HG03439 (cell line): ENCODE data around the gene ZC3H7A.

Source experiments
- ATAC-seq: cut with Tn5 transposase; IDR thresholded peaks from one replicate; pipeline ENCODE4 v1.9.1; 2021; ENCODE audit warnings: mild to moderate bottlenecking, moderate library complexity; ENCODE audit not compliant: unreplicated experiment

The ZC3H7A gene

GRCh38 chr16:11779074-11779473 lies 18.0 kb downstream of the ZC3H7A start:
- ATAC-seq: no peak

DNA sequence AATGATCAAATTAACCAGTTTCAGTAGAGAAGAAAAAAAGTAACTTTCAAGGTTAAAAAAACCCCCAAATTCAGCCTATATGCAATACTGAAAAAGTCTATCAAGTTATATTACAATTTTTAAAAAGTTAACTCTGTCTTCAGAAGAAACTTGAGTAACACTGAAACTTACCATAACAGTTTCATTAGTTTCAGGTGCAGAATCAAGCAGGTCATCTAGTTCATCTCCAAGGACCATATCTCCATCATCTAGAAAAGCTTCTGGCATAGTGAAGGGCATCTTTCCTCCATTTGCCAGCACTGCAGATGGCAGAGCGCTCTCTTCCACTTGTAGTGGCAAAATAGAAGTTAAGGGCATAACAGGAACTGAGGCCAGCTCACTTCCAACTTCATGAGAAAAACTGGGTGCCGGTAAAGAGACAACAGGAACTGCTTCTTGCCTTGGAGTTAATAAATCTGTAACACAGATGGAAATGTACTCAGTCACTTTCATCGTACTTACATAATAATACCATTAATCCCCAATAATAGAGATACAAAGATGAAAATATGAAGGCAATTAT lies 22.9 kb downstream of the ZC3H7A start:
- no peak for ATAC-seq

DNA sequence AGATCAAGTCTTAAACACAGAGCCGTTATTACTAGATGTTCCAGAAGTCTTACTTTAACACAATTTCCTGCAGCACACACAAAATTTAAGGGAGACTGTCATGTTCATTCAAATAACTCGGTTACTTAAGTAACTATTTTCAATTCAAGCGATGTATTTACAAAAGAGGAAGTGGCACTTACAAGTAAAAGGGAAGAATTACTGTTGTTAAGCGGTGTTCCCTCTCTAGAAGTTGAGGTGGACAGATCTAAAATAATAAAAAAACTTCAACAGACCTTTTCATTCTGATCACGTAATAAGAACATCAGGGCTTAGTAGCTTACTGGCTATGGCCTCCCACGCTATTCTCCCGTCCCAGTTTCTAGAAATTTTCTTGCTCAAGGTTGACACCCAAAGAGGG lies 28.2 kb downstream of the ZC3H7A start:
- ATAC-seq: peak; percentile 47

GRCh38 chr16:11762431-11762830 lies 34.6 kb downstream of the ZC3H7A start:
- ATAC-seq: no peak

- no peak for ATAC-seq
Measured at GRCh38 chr16:11759997-11760396, 37.1 kb downstream of the ZC3H7A start.

DNA sequence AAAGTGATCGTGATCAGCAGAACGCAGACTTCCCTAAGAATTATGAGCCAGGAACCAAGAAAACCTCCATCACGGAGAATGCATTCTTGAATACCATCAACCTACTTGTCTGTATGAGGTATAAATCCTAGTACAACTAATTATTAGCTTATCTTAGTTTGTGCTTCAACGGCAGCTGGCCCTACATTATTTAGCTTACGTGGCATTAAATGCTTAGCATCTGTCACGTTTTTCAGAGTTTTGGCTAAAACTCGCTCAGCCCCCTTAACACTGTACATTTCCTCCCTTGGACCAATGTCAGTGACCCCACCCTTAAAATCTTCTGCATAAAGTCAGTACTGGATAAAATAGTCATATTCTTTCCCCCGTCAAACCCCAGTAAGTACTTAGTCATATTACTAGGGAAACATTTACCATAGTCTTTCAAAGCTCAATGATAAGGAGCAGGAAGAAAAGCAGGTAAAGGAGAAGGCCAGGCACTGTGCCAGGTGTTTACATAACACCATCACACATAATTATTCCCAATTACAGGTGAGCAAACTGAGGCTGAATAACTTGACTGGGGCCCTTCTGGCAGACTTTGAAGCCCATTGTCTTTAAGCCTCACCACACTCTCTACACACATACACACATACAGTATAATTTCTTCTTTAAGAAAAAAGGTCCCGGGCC lies 37.8 kb downstream of the ZC3H7A start:
- ATAC-seq: no peak

DNA sequence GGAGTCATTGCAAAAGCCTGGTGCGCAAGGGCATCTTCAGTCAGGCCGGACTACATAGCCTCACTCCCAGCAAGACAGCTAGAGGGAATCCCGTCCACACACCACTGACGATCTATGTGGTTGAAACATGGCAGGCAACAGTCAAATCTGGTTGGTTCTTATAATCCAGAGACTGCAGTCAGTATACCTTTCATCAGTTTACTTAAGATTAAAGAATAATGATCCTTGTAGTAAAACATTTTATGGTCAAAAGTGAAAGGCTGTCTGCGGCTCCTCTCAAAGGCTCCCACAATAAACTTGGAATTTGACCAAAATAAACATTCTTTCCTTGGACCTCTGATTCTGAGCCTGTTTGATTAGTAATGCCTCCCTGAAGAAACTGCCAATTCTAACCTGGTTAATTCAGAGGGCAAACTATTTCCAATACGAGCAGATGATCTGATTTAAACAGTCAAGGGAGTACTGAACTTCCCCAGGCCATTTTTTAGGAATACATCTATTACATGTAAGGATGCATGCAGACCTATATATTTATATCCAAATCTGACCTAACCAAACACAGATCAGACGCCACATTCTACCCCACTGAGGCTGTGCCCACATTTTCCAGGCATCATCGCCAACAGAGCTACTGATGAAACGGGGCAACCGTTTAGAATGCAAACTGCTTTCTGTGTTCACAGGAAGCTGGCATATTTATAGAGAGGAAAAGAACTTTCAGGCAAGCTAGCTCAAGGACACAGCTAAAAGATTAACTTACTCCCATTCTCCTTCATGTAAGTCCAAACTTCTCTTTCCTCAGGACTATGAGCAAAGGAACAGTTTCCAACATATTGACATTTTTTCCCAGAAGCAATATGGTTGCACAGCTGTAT lies 39.1 kb downstream of the ZC3H7A start:
- ATAC-seq: no peak

DNA sequence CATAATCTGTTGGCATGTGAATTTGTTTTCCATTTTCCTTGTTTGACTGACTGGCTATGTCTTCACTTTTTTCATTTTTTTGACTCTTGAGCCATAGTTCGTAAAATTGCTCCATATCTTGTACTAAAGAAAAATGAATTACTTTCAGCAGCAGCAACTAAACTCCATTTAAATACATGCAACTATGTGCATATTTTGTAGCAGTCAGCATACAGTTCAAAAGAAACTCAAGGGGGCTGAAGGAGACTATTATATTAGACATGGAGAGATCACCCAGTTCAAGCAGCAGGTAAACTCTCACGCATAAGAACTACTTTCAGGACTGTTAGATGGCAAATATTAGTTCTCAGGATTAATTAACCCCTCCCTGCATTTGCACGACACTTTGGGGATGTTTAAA lies 40.8 kb downstream of the ZC3H7A start:
- no peak for ATAC-seq

DNA sequence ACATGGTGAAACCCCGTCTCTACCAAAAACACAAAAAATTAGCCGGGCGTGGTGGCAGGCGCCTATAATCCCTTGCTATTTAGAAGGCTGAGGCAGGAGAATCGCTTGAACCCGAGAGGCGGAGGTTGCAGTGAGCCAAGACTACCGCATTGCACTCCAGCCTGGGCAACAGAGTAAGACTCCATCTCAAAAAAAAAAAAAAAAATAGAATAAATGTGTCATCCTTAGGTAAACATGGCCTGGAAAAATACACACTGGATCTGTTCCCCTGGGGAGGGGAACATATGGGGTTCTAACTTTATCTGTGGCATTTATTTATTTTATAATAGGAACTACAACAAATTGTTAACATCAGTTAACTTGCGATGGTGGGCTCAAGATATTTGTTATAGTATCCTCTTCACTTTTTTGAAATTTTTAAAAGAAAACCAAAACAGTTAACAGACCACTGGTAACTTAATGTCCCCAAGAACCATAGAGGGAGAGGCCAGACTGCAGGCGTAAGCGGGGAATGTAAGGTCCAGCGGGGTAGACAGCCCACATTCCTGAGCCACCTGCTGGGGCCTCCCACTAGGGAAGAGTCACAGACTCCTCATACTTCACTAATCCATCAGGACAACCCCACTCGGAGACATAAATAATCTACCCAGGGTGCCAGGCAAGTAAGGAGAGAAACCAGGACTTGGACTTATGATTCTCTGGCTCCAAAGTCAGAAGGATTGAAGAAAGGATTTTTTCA lies 41.9 kb downstream of the ZC3H7A start:
- no peak for ATAC-seq

- ATAC-seq: no peak
Measured at GRCh38 chr16:11752856-11753255, 44.2 kb downstream of the ZC3H7A start.

DNA sequence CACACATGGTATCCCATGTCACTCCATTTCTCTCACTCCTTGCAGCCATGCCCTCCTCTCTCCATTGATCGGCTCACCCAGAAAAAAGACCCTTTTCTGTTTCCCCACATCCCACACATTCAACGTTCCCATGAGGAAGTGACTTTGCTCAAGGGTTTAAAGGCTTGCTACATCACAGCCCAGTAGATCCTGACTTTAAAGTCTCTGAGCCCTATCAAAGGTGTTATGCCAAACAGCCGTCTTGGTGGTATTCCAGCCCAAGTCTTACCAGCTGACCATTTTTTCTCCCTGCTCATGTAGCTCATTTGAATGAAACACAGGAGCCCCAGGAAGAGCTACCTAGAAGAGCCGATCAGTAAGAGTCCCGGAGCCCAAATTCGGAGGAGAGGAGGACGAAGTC lies 47.0 kb downstream of the ZC3H7A start:
- ATAC-seq: no peak

DNA sequence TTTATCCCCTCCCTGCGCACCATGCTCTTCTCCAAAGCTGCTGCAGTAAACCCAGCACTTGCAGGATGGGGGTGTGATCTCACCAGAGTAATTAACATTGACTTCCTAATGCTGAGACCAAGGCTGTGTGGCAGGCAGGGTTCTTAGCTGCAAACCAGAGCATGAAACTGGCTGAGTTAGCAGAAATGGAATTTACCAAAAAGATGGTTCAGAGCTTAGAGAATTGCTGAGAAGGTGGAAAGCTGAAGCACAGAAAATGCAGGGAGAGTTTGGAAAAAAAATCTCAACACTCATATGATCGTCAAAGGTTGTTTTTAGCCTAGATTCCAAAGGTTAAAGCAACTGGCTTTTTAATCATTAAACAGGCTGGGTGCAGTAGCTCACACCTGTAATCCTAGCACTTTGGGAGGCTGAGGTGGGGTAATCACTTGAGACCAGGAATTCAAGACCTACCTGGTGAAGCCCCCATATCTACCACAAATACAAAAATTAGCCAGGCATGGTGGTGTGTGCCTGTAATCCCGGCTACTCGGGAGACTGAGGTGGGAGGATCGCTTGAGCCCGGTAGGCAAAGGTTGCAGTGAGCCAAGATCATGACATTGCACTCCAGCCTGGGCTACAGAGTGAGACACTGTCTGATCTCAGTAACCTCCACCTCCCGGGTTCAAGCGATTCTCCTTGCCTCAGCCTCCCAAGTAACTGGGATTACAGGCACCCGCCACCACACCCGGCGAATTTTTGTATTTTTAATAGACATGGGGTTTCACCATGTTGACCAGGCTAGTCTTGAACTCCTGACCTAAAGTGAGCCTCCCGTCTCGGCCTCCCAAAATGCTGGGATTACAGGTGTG lies 48.4 kb downstream of the ZC3H7A start:
- ATAC-seq: no peak

DNA sequence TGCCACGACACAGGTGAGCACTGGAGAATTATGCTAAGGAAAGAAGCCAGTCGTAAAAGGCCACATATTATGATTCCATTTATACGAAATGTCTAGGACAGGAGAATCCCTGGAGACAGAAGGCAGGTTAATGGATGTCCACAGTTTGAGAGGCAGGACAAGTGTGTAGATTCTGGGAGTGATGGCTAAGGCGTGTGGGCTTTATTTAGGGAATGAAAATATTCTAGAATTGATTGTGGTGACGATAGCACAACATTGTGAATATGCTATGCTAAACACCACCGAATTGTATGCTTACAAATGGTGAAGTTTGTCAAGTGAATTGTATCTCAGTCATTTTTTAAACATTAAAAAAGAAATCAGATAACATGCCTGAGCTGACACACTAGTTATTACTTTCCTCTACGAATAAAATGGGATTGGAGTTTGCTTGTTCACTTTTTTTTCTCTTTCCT lies 49.1 kb downstream of the ZC3H7A start:
- ATAC-seq: no peak

DNA sequence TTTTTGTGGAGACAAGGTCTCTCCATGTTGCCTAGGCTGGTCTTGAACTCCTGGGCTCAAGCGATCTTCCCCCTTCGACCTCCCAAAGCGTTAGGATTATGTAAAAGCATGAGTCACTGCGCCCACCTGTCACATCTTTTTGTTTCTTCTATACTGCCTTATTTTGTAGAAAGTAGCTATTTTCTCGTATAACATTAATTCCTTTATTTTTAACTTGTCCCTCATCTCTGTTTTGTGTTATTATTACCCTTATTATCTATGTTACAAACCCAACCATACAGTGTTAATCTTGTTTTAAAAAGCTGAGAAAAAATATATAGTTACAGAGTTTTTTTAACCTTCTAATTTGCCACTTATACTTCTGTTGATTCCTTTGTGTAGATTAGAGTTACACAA lies 53.0 kb downstream of the ZC3H7A start:
- ATAC-seq: no peak

DNA sequence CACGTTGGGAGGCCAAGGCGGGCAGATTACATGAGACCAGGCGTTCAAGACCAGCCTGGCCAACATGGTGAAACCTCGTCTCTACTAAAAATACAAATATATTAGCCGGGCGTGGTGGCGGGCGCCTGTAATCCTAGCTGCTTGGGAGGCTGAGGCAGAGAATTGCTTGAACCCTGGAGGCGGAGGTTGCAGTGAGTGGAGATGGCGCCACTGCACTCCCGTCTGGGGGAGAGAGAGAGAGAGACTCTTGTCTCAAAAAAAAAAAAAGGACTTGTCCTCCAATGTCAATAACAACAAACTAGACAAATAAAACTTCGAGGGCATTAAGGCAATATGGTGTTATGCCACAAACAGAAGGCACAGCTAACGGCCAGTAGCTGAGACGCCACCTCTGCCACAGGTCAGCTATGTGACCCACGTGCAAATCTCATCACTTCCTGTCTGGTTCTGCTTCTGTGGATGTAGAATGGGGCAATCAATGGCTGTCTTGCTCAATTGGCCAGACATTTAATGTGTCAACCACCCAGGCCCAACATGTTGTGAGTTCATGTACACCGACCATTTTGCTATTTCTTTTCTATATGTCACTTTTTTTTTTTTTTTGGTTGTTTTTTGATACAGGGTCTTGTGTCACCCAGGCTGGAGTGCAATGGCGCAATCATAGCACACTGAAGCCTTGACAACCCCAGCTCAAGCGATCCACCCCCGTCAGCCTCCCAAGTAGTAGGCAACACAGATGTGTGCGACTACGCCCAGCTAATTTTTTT lies 53.6 kb downstream of the ZC3H7A start:
- no peak for ATAC-seq

- ATAC-seq: peak; percentile 90
Measured at GRCh38 chr16:11742536-11743307, 54.3 kb downstream of the ZC3H7A start, which contains the start of gene TXNDC11. Gene TXNDC11 (minus strand): TSS chr16:11742857. CDS start chr16:11742730, 127 bp downstream.

DNA sequence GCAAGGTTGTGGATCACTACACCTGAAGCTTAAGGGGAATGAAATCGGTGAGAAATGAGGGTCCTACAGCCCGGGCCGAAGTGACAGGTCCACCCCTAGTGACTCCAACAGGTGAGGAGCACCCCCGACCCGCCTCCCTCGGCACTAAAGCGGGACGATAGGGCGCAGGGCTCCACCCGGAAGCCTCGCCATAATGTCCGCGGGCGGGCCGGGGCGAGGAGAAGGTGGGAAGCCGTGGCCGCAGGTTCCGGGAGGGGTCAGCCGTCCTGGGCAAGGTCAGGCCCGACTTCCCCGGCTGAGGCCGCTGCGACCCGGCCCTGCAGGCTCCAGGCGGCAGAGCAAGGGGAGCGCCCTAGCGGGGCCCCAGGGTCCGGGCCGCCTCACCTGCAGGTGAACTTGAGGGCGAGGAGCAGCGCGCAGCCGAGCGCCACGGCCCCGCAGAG lies 54.9 kb downstream of the ZC3H7A start:
- ATAC-seq: peak; percentile 23

GRCh38 chr16:11740567-11740966 lies 56.5 kb downstream of the ZC3H7A start:
- ATAC-seq: no peak
